GM12891 (cell line): ENCODE results near the gene UBQLN4.

Source experiments
- PAX5 ChIP-seq: IDR thresholded peaks from 2 replicates; pipeline ENCODE4 v1.6.1; 2011; ENCODE audit warnings: low read length, moderate library complexity, mild to moderate bottlenecking; ENCODE audit not compliant: insufficient read depth, severe bottlenecking
- POLR2A ChIP-seq: IDR thresholded peaks from 2 replicates; pipeline ENCODE4 v1.6.1; 2011; ENCODE audit warnings: low read depth, low read length, control low read depth

DNA sequence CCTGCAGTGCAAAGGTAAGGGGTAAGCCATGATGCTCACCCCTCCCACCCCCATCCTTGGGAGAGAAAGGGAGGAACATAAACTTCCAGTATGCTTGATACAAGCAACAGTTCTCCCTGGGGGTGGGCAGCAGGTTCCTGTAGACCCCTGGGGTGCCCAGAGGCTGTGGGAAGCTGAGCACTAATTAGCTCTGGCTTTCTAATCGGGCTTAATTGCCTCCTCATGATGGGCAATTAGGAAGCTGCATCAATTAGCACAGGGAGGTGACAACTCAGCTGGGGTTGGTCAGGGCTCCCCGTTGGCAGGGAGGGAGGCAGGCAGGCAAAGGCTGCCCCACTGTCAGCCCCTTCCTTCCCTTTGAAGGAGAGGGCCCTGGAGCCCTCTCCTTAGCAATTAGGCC, 45.2 kb upstream of the UBQLN4 start:
- TF ChIP-seq PAX5 (no peak), POLR2A (peak; percentile 41; the same call in 1 of the 2 replicates)
